ENCODE results near the gene DAGLA. TPM values are rescaled to one million over a fixed set of nuclear protein-coding genes. Genes with fewer than 3 reads are reported as not detected.

The DAGLA gene
- total RNA-seq, 1 experiment from 2014 or later = 8.6 TPM

DNA sequence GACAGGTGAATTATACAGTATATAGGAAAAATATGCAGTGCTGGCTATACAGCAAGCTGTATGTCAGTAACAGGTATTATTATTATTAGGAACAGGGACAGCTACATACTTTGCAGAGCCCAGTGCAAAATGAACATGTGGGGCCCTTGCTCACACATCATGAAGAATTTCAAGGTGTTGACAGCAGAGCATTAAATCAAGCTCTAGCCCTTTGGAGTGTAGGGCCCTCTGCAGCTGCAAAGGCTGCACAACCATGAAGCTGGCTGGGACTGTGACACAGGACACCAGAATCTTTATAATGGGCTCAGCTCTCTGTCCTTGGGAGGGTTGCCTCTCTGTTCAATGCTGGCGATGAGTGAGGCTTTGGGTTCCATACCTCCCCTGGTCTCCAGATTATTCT is 44.9 kb upstream of the DAGLA start:
- H3K9me3 ChIP-seq (ENCODE audit: low read length) = no peaks in the 10 kb centered on the region
- TF ChIP-seq EZH2 (IDR thresholded peaks at IDR 0.05; ENCODE audit: low read length, unreplicated experiment) = no peak
- no peak for TF ChIP-seq EZH2phosphoT487 (IDR thresholded peaks at IDR 0.05; ENCODE audit: borderline replicate concordance, low read length)
- TF ChIP-seq CTCF (conservative IDR thresholded peaks at IDR 0.05; ENCODE audit: low read depth, low read length) = no peak
- no peak overlapping the region for H3K27ac ChIP-seq (ENCODE audit: low read length)
- H3K9ac ChIP-seq (ENCODE audit: low read length) = no peak overlapping the region
- H3K79me2 ChIP-seq (ENCODE audit: low read length) = no peaks in the 10 kb centered on the region
- no peak overlapping the region for H3K4me2 ChIP-seq (ENCODE audit: low read length)
- no TSS peak for BruUV-seq (replicated peaks)
- no peaks in the 10 kb centered on the region for H4K20me1 ChIP-seq (ENCODE audit: low read length)
- no peaks in the 10 kb centered on the region for H3K9me2 ChIP-seq (replicated peaks; ENCODE audit: low read length)
- ATAC-seq (no peak), DNase-seq (no peak)
- H3F3A ChIP-seq (ENCODE audit: low read length, unreplicated experiment) = no peaks in the 10 kb centered on the region
- intact Hi-C loops (cut with micrococcal nuclease) = no loop called here
- no peak overlapping the region for H2AFZ ChIP-seq (ENCODE audit: low read length)
- H3K4me1 ChIP-seq (ENCODE audit: insufficient read depth, low read length) = peaks cover 10% of the 10 kb centered on the region
- no peaks in the 10 kb centered on the region for H3K36me3 ChIP-seq (ENCODE audit: low read depth, low read length)
- no peaks in the 10 kb centered on the region for H3K27me3 ChIP-seq (ENCODE audit: low read length)
- no peak overlapping the region for H3K4me3 ChIP-seq (ENCODE audit: low read length)
- POLR2A ChIA-PET (ENCODE audit: unreplicated experiment) = interaction anchor here (0.6 kb wide), 1 partner anchor 49 kb away, joined by 3 read pairs; no protein-coding TSS in a partner anchor
- CTCF ChIA-PET = interaction anchor here (0.6 kb wide), 2 partner anchors 36 to 103 kb away, joined by 3 read pairs; no protein-coding TSS in a partner anchor

GRCh38 chr11:61635787-61636186 is 44.4 kb upstream of the DAGLA start:
- ATAC-seq (no peak), DNase-seq (no peak)
- no TSS peak for BruUV-seq (replicated peaks)

More at GRCh38 chr11:61635787-61636186, 44.4 kb upstream of the DAGLA start:
- TF ChIP-seq EZH2phosphoT487 (IDR thresholded peaks at IDR 0.05; ENCODE audit: borderline replicate concordance, low read length) (no peak), CTCF (conservative IDR thresholded peaks at IDR 0.05; ENCODE audit: low read depth, low read length) (no peak), EZH2 (IDR thresholded peaks at IDR 0.05; ENCODE audit: low read length, unreplicated experiment) (no peak)
- Histone ChIP-seq H3K9me3 (ENCODE audit: low read length) (no peaks in the 10 kb centered on the region), H3K9me2 (replicated peaks; ENCODE audit: low read length) (no peaks in the 10 kb centered on the region), H3K36me3 (ENCODE audit: low read depth, low read length) (no peaks in the 10 kb centered on the region), H2AFZ (ENCODE audit: low read length) (no peak overlapping the region), H3K27me3 (ENCODE audit: low read length) (no peaks in the 10 kb centered on the region), H3K4me3 (ENCODE audit: low read length) (no peak overlapping the region), H3K4me2 (ENCODE audit: low read length) (no peak overlapping the region), H3K9ac (ENCODE audit: low read length) (no peak overlapping the region), H3K27ac (ENCODE audit: low read length) (no peak overlapping the region), H3K79me2 (ENCODE audit: low read length) (no peaks in the 10 kb centered on the region), H3K4me1 (ENCODE audit: insufficient read depth, low read length) (peaks cover 13% of the 10 kb centered on the region), H4K20me1 (ENCODE audit: low read length) (no peaks in the 10 kb centered on the region), H3F3A (ENCODE audit: low read length, unreplicated experiment) (no peaks in the 10 kb centered on the region)
- ChIA-PET CTCF (interaction anchor here (0.6 kb wide), 1 partner anchor 37 kb away, joined by 3 read pairs; no protein-coding TSS in a partner anchor), POLR2A (ENCODE audit: unreplicated experiment) (interaction anchor here (0.6 kb wide), 1 partner anchor 49 kb away, joined by 3 read pairs; no protein-coding TSS in a partner anchor)
- intact Hi-C loops (cut with micrococcal nuclease) = no loop called here

All from PC-3 (cell line).